DOHH2 (cell line): ENCODE results near the gene ZMIZ1.

Experiments
- H3F3A ChIP-seq: fragments of 200-600 bp; sonication (generic), shearing (Covaris generic); 2 replicates; pipeline ENCODE4 v1.6.0; 2016; ENCODE audit warnings: antibody characterized with exemption, mild to moderate bottlenecking; ENCODE audit not compliant: control insufficient read depth, insufficient read depth
- H3K27ac ChIP-seq: fragments of 200-600 bp; sonication (generic); 2 replicates; pipeline ENCODE4 v1.5.1; 2014; ENCODE audit warnings: low read depth, mild to moderate bottlenecking, low read length, moderate library complexity
- H3K27me3 ChIP-seq: fragments of 200-600 bp; sonication (generic); 2 replicates; pipeline ENCODE4 v1.6.1; 2014; ENCODE audit warnings: mild to moderate bottlenecking, low read length, mixed read lengths; ENCODE audit not compliant: control insufficient read depth
- H3K36me3 ChIP-seq: fragments of 200-600 bp; sonication (generic); 2 replicates; pipeline ENCODE4 v1.6.1; 2014; ENCODE audit warnings: mild to moderate bottlenecking, low read length, moderate library complexity, mixed read lengths; ENCODE audit not compliant: control insufficient read depth
- H3K4me1 ChIP-seq: fragments of 200-600 bp; sonication (generic); 2 replicates; pipeline ENCODE4 v1.6.1; 2014; ENCODE audit warnings: mild to moderate bottlenecking, low read length, mixed read lengths; ENCODE audit not compliant: control insufficient read depth
- H3K4me2 ChIP-seq: fragments of 200-600 bp; sonication (generic); 2 replicates; pipeline ENCODE4 v1.6.0; 2014; ENCODE audit warnings: mild to moderate bottlenecking, low read length, moderate library complexity
- H3K4me3 ChIP-seq: fragments of 200-600 bp; sonication (generic); 2 replicates; pipeline ENCODE4 v1.5.1; 2014; ENCODE audit warnings: mild to moderate bottlenecking, low read length, mixed read lengths
- H3K79me2 ChIP-seq: fragments of 200-600 bp; sonication (generic); 2 replicates; pipeline ENCODE4 v1.6.1; 2014; ENCODE audit warnings: mild to moderate bottlenecking, low read length, mixed read lengths; ENCODE audit not compliant: control insufficient read depth
- H3K9me2 ChIP-seq: fragments of 200-600 bp; sonication (generic); replicated peaks from 2 replicates; pipeline ENCODE4 v1.6.1; 2014; ENCODE audit warnings: mild to moderate bottlenecking, low read length, mixed read lengths; ENCODE audit not compliant: control insufficient read depth
- H3K9me3 ChIP-seq: fragments of 200-600 bp; sonication (generic); 2 replicates; pipeline ENCODE4 v1.6.1; 2014; ENCODE audit warnings: antibody characterized with exemption, low read length, mixed read lengths; ENCODE audit not compliant: control insufficient read depth, insufficient read depth
- H4K20me1 ChIP-seq: fragments of 200-600 bp; sonication (generic); 2 replicates; pipeline ENCODE4 v1.6.0; 2014; ENCODE audit warnings: low read depth, mild to moderate bottlenecking, antibody characterized with exemption, low read length, moderate library complexity; ENCODE audit not compliant: control insufficient read depth, insufficient read depth
- CTCF ChIP-seq: fragments of 200-600 bp; sonication (generic); IDR thresholded peaks from one replicate; pipeline ENCODE4 v1.5.1; 2014; ENCODE audit warnings: antibody characterized with exemption, mild to moderate bottlenecking, low read depth, low read length; ENCODE audit not compliant: poor library complexity, severe bottlenecking
- EZH2phosphoT487 ChIP-seq: fragments of 200-600 bp; sonication (generic); IDR thresholded peaks from 2 replicates; pipeline ENCODE4 v1.6.1; 2017; ENCODE audit warnings: borderline replicate concordance, mild to moderate bottlenecking, antibody characterized with exemption, low read length, moderate library complexity, mixed read lengths

The ZMIZ1 gene

GRCh38 chr10:79301754-79302530, 233.2 kb downstream of the ZMIZ1 start:
- no peak overlapping the region for H3K27ac ChIP-seq
- no peak overlapping the region for H3K4me2 ChIP-seq
- H3K36me3 ChIP-seq = peaks cover 35% of the 10 kb centered on the region
- H3F3A ChIP-seq = no peaks in the 10 kb centered on the region
- H3K27me3 ChIP-seq = no peaks in the 10 kb centered on the region
- no peaks in the 10 kb centered on the region for H4K20me1 ChIP-seq
- H3K9me3 ChIP-seq = no peaks in the 10 kb centered on the region
- no peaks in the 10 kb centered on the region for H3K9me2 ChIP-seq
- no peak for TF ChIP-seq CTCF
- no peaks in the 10 kb centered on the region for H3K4me1 ChIP-seq
- no peaks in the 10 kb centered on the region for H3K79me2 ChIP-seq
- no peak overlapping the region for H3K4me3 ChIP-seq

GRCh38 chr10:79303631-79304478, 235.1 kb downstream of the ZMIZ1 start:
- Histone ChIP-seq H3K27ac (no peak overlapping the region), H3K36me3 (peaks cover 41% of the 10 kb centered on the region), H4K20me1 (no peaks in the 10 kb centered on the region; the same call in 1 of the 2 replicates), H3K79me2 (no peaks in the 10 kb centered on the region), H3K4me3 (no peak overlapping the region), H3K4me1 (no peaks in the 10 kb centered on the region), H3F3A (no peaks in the 10 kb centered on the region), H3K9me2 (no peaks in the 10 kb centered on the region), H3K27me3 (no peaks in the 10 kb centered on the region), H3K9me3 (no peaks in the 10 kb centered on the region), H3K4me2 (no peak overlapping the region)
- no peak for TF ChIP-seq EZH2phosphoT487
- no peak for TF ChIP-seq CTCF

GRCh38 chr10:79304479-79305087, 235.8 kb downstream of the ZMIZ1 start:
- Histone ChIP-seq H4K20me1 (no peaks in the 10 kb centered on the region; the same call in 1 of the 2 replicates), H3K36me3 (peaks cover 36% of the 10 kb centered on the region)

More at GRCh38 chr10:79304479-79305087, 235.8 kb downstream of the ZMIZ1 start:
- Histone ChIP-seq H3K4me1 (no peaks in the 10 kb centered on the region), H3K9me3 (no peaks in the 10 kb centered on the region), H3K4me2 (no peak overlapping the region), H3K27me3 (no peaks in the 10 kb centered on the region), H3K27ac (no peak overlapping the region), H3K9me2 (no peaks in the 10 kb centered on the region), H3K79me2 (no peaks in the 10 kb centered on the region), H3F3A (no peaks in the 10 kb centered on the region), H3K4me3 (no peak overlapping the region)
- no peak for TF ChIP-seq EZH2phosphoT487
- no peak for TF ChIP-seq CTCF
